ES-I3 (cell line): ENCODE results near the gene SUFU.

ENCODE experiments used
- H3K36me3 ChIP-seq: 2 replicates; pipeline ENCODE4 v1.6.1; 2013; ENCODE audit warnings: mild to moderate bottlenecking, low read length, control low read depth, moderate library complexity; ENCODE audit not compliant: insufficient read depth
- H3K4me1 ChIP-seq: 2 replicates; pipeline ENCODE4 v1.6.1; 2013; ENCODE audit warnings: mild to moderate bottlenecking, control low read depth, low read length; ENCODE audit not compliant: insufficient read depth
- H3K9ac ChIP-seq: 2 replicates; pipeline ENCODE4 v1.6.1; 2013; ENCODE audit warnings: low read depth, mild to moderate bottlenecking, low read length, moderate library complexity
- H3K9me3 ChIP-seq: 2 replicates; pipeline ENCODE4 v1.6.1; 2013; ENCODE audit warnings: mild to moderate bottlenecking, low read length, moderate library complexity; ENCODE audit not compliant: control insufficient read depth, insufficient read depth

The SUFU gene

GRCh38 chr10:102578782-102579181 is 75.0 kb downstream of the SUFU start:
- no peak overlapping the region for H3K9ac ChIP-seq
- H3K36me3 ChIP-seq: no peaks in the 10 kb centered on the region
- 0 out of 2 replicates have a peak, but pooled peaks cover 8% of the 10 kb centered on the region for H3K4me1 ChIP-seq
- H3K9me3 ChIP-seq: no peaks in the 10 kb centered on the region

GRCh38 chr10:102579328-102579727 is 75.6 kb downstream of the SUFU start:
- Histone ChIP-seq H3K36me3 (no peaks in the 10 kb centered on the region), H3K9ac (no peak overlapping the region), H3K4me1 (0 out of 2 replicates have a peak, but pooled peaks cover 8% of the 10 kb centered on the region), H3K9me3 (no peaks in the 10 kb centered on the region)

- no peak overlapping the region for H3K9ac ChIP-seq
Observed at GRCh38 chr10:102580230-102580629, 76.5 kb downstream of the SUFU start.

GRCh38 chr10:102581401-102581800 is 77.6 kb downstream of the SUFU start:
- Histone ChIP-seq H3K36me3 (no peaks in the 10 kb centered on the region), H3K9ac (no peak overlapping the region), H3K4me1 (0 out of 2 replicates have a peak, but pooled peaks cover 8% of the 10 kb centered on the region), H3K9me3 (no peaks in the 10 kb centered on the region)

More at GRCh38 chr10:102580230-102580629, 76.5 kb downstream of the SUFU start:
- no peaks in the 10 kb centered on the region for H3K36me3 ChIP-seq
- 0 out of 2 replicates have a peak, but pooled peaks cover 8% of the 10 kb centered on the region for H3K4me1 ChIP-seq
- H3K9me3 ChIP-seq: no peaks in the 10 kb centered on the region

GRCh38 chr10:102581981-102582580 is 78.3 kb downstream of the SUFU start:
- Histone ChIP-seq H3K9ac (no peak overlapping the region), H3K4me1 (0 out of 2 replicates have a peak, but pooled peaks cover 8% of the 10 kb centered on the region), H3K36me3 (no peaks in the 10 kb centered on the region), H3K9me3 (no peaks in the 10 kb centered on the region)

GRCh38 chr10:102583435-102584417 is 80.0 kb downstream of the SUFU start:
- Histone ChIP-seq H3K9ac (no peak overlapping the region), H3K36me3 (no peaks in the 10 kb centered on the region), H3K4me1 (0 out of 2 replicates have a peak, but pooled peaks cover 8% of the 10 kb centered on the region), H3K9me3 (no peaks in the 10 kb centered on the region)

GRCh38 chr10:102585026-102585425 is 81.3 kb downstream of the SUFU start:
- Histone ChIP-seq H3K9me3 (no peaks in the 10 kb centered on the region), H3K4me1 (0 out of 2 replicates have a peak, but pooled peaks cover 4% of the 10 kb centered on the region), H3K36me3 (no peaks in the 10 kb centered on the region), H3K9ac (no peak overlapping the region)

GRCh38 chr10:102586858-102587257 is 83.1 kb downstream of the SUFU start:
- no peaks in the 10 kb centered on the region for H3K9me3 ChIP-seq
- 0 out of 2 replicates have a peak, but pooled peaks cover 4% of the 10 kb centered on the region for H3K4me1 ChIP-seq
- no peak overlapping the region for H3K9ac ChIP-seq
- no peaks in the 10 kb centered on the region for H3K36me3 ChIP-seq

- Histone ChIP-seq H3K4me1 (no peaks in the 10 kb centered on the region; the same call in 1 of the 2 replicates), H3K9ac (no peak overlapping the region)
Observed at GRCh38 chr10:102588875-102589274, 85.1 kb downstream of the SUFU start.

GRCh38 chr10:102593074-102593803 is 89.5 kb downstream of the SUFU start:
- peaks cover 11% of the 10 kb centered on the region for H3K4me1 ChIP-seq
- H3K9me3 ChIP-seq: no peaks in the 10 kb centered on the region
- H3K36me3 ChIP-seq: no peaks in the 10 kb centered on the region; the same call in 1 of the 2 replicates
- H3K9ac ChIP-seq: no peak overlapping the region

More at GRCh38 chr10:102588875-102589274, 85.1 kb downstream of the SUFU start:
- no peaks in the 10 kb centered on the region for H3K9me3 ChIP-seq
- no peaks in the 10 kb centered on the region for H3K36me3 ChIP-seq

GRCh38 chr10:102593804-102594079 is 90.0 kb downstream of the SUFU start:
- Histone ChIP-seq H3K9ac (no peak overlapping the region), H3K4me1 (peaks cover 11% of the 10 kb centered on the region), H3K9me3 (no peaks in the 10 kb centered on the region), H3K36me3 (no peaks in the 10 kb centered on the region; the same call in 1 of the 2 replicates)

- Histone ChIP-seq H3K9ac (no peak overlapping the region), H3K4me1 (peaks cover 11% of the 10 kb centered on the region), H3K9me3 (no peaks in the 10 kb centered on the region), H3K36me3 (no peaks in the 10 kb centered on the region; the same call in 1 of the 2 replicates)
Observed at GRCh38 chr10:102595293-102595692, 91.5 kb downstream of the SUFU start.

GRCh38 chr10:102595897-102596296 is 92.1 kb downstream of the SUFU start:
- H3K9me3 ChIP-seq: no peaks in the 10 kb centered on the region
- H3K4me1 ChIP-seq: peaks cover 11% of the 10 kb centered on the region
- no peaks in the 10 kb centered on the region; the same call in 1 of the 2 replicates for H3K36me3 ChIP-seq
- no peak overlapping the region for H3K9ac ChIP-seq

GRCh38 chr10:102596506-102596971 is 92.8 kb downstream of the SUFU start:
- no peaks in the 10 kb centered on the region for H3K9me3 ChIP-seq
- H3K36me3 ChIP-seq: no peaks in the 10 kb centered on the region; the same call in 1 of the 2 replicates
- peaks cover 11% of the 10 kb centered on the region for H3K4me1 ChIP-seq
- H3K9ac ChIP-seq: no peak overlapping the region
